H1 (cell line): ENCODE results near the gene PLAA. TPM values are rescaled to one million over a fixed set of nuclear protein-coding genes. Genes with fewer than 3 reads are reported as not detected.

Experiments
- CTCF ChIA-PET: fragments of 300-600 bp; sonication (Branson Sonifier 250); formaldehyde crosslinking; loops from one replicate; lab custom pipeline; 2021; ENCODE audit not compliant: partially characterized antibody; lab: Charles Lee
- POLR2A ChIA-PET: fragments of 300-600 bp; sonication (Branson Sonifier 250); formaldehyde crosslinking; loops from one replicate; lab custom pipeline; 2021; ENCODE audit warnings: inconsistent platforms; ENCODE audit not compliant: partially characterized antibody; lab: Charles Lee
- DNase-seq, 2 experiments: peaks; one replicate each; pipeline versions ENCODE4 v3.0.0 to v3.0.0-alpha.2; 2010 to 2022; ENCODE audit warnings: low spot score in 2 of 2, low read depth in 1 of 2, mixed read lengths in 1 of 2
- FAIRE-seq: peaks from 2 replicates; lab custom pipeline; 2011; peaks lifted over from hg19 to GRCh38; lab: Jason Lieb, UNC
- H2AFZ ChIP-seq: 2 replicates; pipeline ENCODE4 v1.8.1; 2012; ENCODE audit warnings: low read length, inconsistent platforms
- H2AK5ac ChIP-seq: 2 replicates; pipeline ENCODE4 v1.6.1; 2013; ENCODE audit warnings: low read depth, low read length
- H2BK120ac ChIP-seq: replicated peaks from 2 replicates; pipeline ENCODE3; 2013; ENCODE audit warnings: low read depth, low read length, inconsistent platforms
- H2BK12ac ChIP-seq: 2 replicates; pipeline ENCODE4 v1.6.1; 2013; ENCODE audit warnings: low read depth, low read length
- H2BK15ac ChIP-seq: 2 replicates; pipeline ENCODE4 v1.6.1; 2013; ENCODE audit warnings: low read length
- H2BK20ac ChIP-seq: 2 replicates; pipeline ENCODE4 v1.6.1; 2013; ENCODE audit warnings: low read length
- H2BK5ac ChIP-seq: 2 replicates; pipeline ENCODE4 v1.6.1; 2013; ENCODE audit warnings: low read depth, low read length
- H3K14ac ChIP-seq: 2 replicates; pipeline ENCODE4 v1.6.1; 2013; ENCODE audit warnings: inconsistent platforms; ENCODE audit not compliant: insufficient read length
- H3K18ac ChIP-seq: 2 replicates; pipeline ENCODE4 v1.6.1; 2013; ENCODE audit warnings: low read length; ENCODE audit errors: extremely low read depth
- H3K23ac ChIP-seq: 2 replicates; pipeline ENCODE4 v1.6.1; 2013; ENCODE audit warnings: inconsistent platforms; ENCODE audit not compliant: insufficient read length
- H3K23me2 ChIP-seq: 2 replicates; pipeline ENCODE4 v1.6.1; 2013; ENCODE audit warnings: low read depth, low read length
- H3K27ac ChIP-seq: 2 replicates; pipeline ENCODE4 v1.6.1; 2011; ENCODE audit warnings: low read depth, low read length, inconsistent platforms
- H3K27me3 ChIP-seq, 4 experiments: replicated peaks in 1 of 4; 1 replicate in 1 of 4; 2 replicates in 3 of 4; pipeline versions ENCODE4 v1.6.1 to v1.8.1; 2011 to 2013; ENCODE audit warnings: low read length in 3 of 4, mild to moderate bottlenecking in 3 of 4, inconsistent platforms in 2 of 4, mixed read lengths in 2 of 4, moderate library complexity in 1 of 4; ENCODE audit not compliant: control insufficient read depth in 3 of 4, insufficient read depth in 3 of 4; ENCODE audit errors: extremely low read depth in 1 of 4
- H3K36me3 ChIP-seq, 4 experiments: 2 replicates each; pipeline versions ENCODE4 v1.6.1 to v1.8.1; 2011 to 2013; ENCODE audit warnings: mild to moderate bottlenecking in 4 of 4, low read length in 3 of 4, moderate library complexity in 2 of 4, control low read depth in 1 of 4, inconsistent platforms in 1 of 4; ENCODE audit not compliant: insufficient read depth in 4 of 4, control insufficient read depth in 2 of 4
- H3K4ac ChIP-seq: replicated peaks from 2 replicates; pipeline ENCODE3; 2013; ENCODE audit warnings: low read length, low read depth, mixed read lengths, inconsistent platforms; ENCODE audit not compliant: insufficient read length
- H3K4me1 ChIP-seq, 4 experiments: replicated peaks in 1 of 4; 1 replicate in 1 of 4; 2 replicates in 3 of 4; pipeline versions ENCODE4 v1.6.1 to v1.8.1; 2011 to 2013; ENCODE audit warnings: low read length in 3 of 4, inconsistent platforms in 2 of 4, mixed read lengths in 1 of 4; ENCODE audit not compliant: insufficient read depth in 4 of 4, control insufficient read depth in 3 of 4
- H3K4me2 ChIP-seq, 2 experiments: 2 replicates each; pipeline versions ENCODE4 v1.6.1 to v1.8.1; 2011 to 2013; ENCODE audit warnings: low read depth in 2 of 2, low read length in 2 of 2, control low read depth in 1 of 2, inconsistent platforms in 1 of 2, mild to moderate bottlenecking in 1 of 2; ENCODE audit not compliant: insufficient read depth in 1 of 2
- H3K4me3 ChIP-seq, 4 experiments: fragments of 200-600, 300-600 bp in 1 of 4; sonication (generic), shearing (Covaris generic), sonication (Bioruptor Twin) in 1 of 4; 2 replicates each; pipeline versions ENCODE4 v1.5.1 to v1.8.1; 2011 to 2016; ENCODE audit warnings: low read length in 4 of 4, low read depth in 3 of 4, control low read depth in 2 of 4, inconsistent platforms in 2 of 4, mild to moderate bottlenecking in 2 of 4, mixed read lengths in 1 of 4, moderate library complexity in 1 of 4; ENCODE audit not compliant: insufficient read depth in 2 of 4; ENCODE audit errors: extremely low read depth in 1 of 4
- H3K56ac ChIP-seq: replicated peaks from 2 replicates; pipeline ENCODE3; 2013; ENCODE audit warnings: low read depth, mild to moderate bottlenecking, mixed read lengths, low read length, inconsistent platforms; ENCODE audit not compliant: insufficient read length
- H3K79me1 ChIP-seq: 2 replicates; pipeline ENCODE4 v1.6.1; 2013; ENCODE audit warnings: low read depth, low read length, control low read depth
- H3K79me2 ChIP-seq, 2 experiments: 2 replicates each; pipeline versions ENCODE4 v1.6.1 to v1.8.1; 2012 to 2013; ENCODE audit warnings: low read length in 2 of 2, mild to moderate bottlenecking in 2 of 2, inconsistent platforms in 1 of 2; ENCODE audit not compliant: insufficient read depth in 2 of 2, control insufficient read depth in 1 of 2
- H3K9ac ChIP-seq, 4 experiments: replicated peaks in 1 of 4; 1 replicate in 1 of 4; 2 replicates in 3 of 4; pipeline versions ENCODE4 v1.6.1 to v1.8.1; 2011 to 2013; ENCODE audit warnings: low read depth in 3 of 4, low read length in 3 of 4, control low read depth in 2 of 4, mild to moderate bottlenecking in 2 of 4, moderate library complexity in 2 of 4, inconsistent platforms in 1 of 4; ENCODE audit errors: extremely low read depth in 1 of 4
- H3K9me3 ChIP-seq, 2 experiments: 2 replicates each; pipeline versions ENCODE4 v1.6.1 to v1.8.1; 2012 to 2013; ENCODE audit warnings: mild to moderate bottlenecking in 2 of 2, moderate library complexity in 2 of 2, control low read depth in 1 of 2, inconsistent platforms in 1 of 2, low read depth in 1 of 2, low read length in 1 of 2, mixed read lengths in 1 of 2; ENCODE audit not compliant: insufficient read depth in 2 of 2
- H4K20me1 ChIP-seq, 2 experiments: replicated peaks in 1 of 2; 2 replicates each; pipeline versions ENCODE3 to v1.8.1; 2011 to 2013; ENCODE audit warnings: inconsistent platforms in 2 of 2, low read length in 2 of 2, mild to moderate bottlenecking in 1 of 2; ENCODE audit not compliant: insufficient read depth in 2 of 2, control insufficient read depth in 1 of 2
- H4K5ac ChIP-seq: 2 replicates; pipeline ENCODE4 v1.6.1; 2013; ENCODE audit warnings: low read length, low read depth, mixed read lengths, inconsistent platforms; ENCODE audit not compliant: insufficient read length
- H4K8ac ChIP-seq: 2 replicates; pipeline ENCODE4 v1.8.0; 2013; ENCODE audit warnings: mild to moderate bottlenecking, moderate library complexity, low read length, inconsistent platforms; ENCODE audit not compliant: insufficient read depth; ENCODE audit errors: extremely low read depth
- H4K91ac ChIP-seq: replicated peaks from 2 replicates; pipeline ENCODE3; 2013; ENCODE audit warnings: low read length, mixed read lengths, inconsistent platforms; ENCODE audit not compliant: insufficient read length
- GABPA ChIP-seq: IDR thresholded peaks from 2 replicates; pipeline ENCODE4 v1.6.1; 2011; ENCODE audit warnings: mild to moderate bottlenecking, low read length, moderate library complexity, borderline replicate concordance; ENCODE audit not compliant: insufficient read depth
- JUND ChIP-seq: IDR thresholded peaks from 2 replicates; pipeline ENCODE4 v1.6.1; 2011; ENCODE audit warnings: mild to moderate bottlenecking, improper control_type of control experiment, low read length
- KDM4A ChIP-seq: IDR thresholded peaks from one replicate; pipeline ENCODE4 v1.7.1; 2012; ENCODE audit warnings: low read depth, mild to moderate bottlenecking, moderate library complexity, low read length, inconsistent platforms; ENCODE audit not compliant: severe bottlenecking
- POU5F1 ChIP-seq: IDR thresholded peaks from 2 replicates; pipeline ENCODE4 v1.6.1; 2011; ENCODE audit warnings: low read depth, mild to moderate bottlenecking, low read length, moderate library complexity
- RAD21 ChIP-seq, 2 experiments: IDR thresholded peaks in 1 of 2; conservative IDR thresholded peaks in 1 of 2; 2 replicates each; pipeline ENCODE4 v1.6.1; 2011; ENCODE audit warnings: low read depth in 2 of 2, low read length in 2 of 2, improper control_type of control experiment in 1 of 2, inconsistent platforms in 1 of 2, mild to moderate bottlenecking in 1 of 2, moderate library complexity in 1 of 2
- SAP30 ChIP-seq: fragments of 300-600 bp; sonication (generic); IDR thresholded peaks from 2 replicates; pipeline ENCODE4 v1.7.1; 2012; ENCODE audit warnings: low read length, moderate library complexity, mild to moderate bottlenecking, inconsistent platforms; ENCODE audit not compliant: insufficient read depth, insufficient replicate concordance
- SIN3A ChIP-seq, 2 experiments: IDR thresholded peaks in 1 of 2; conservative IDR thresholded peaks in 1 of 2; 2 replicates each; pipeline ENCODE4 v1.6.1; 2011 to 2012; ENCODE audit warnings: low read length in 2 of 2, improper control_type of control experiment in 1 of 2, low read depth in 1 of 2, mild to moderate bottlenecking in 1 of 2
- SP1 ChIP-seq: IDR thresholded peaks from 2 replicates; pipeline ENCODE4 v1.6.1; 2011; ENCODE audit warnings: low read depth, low read length
- TEAD4 ChIP-seq: IDR thresholded peaks from 2 replicates; pipeline ENCODE4 v1.6.1; 2012; ENCODE audit warnings: low read depth, low read length, inconsistent platforms, mixed read lengths
- WGBS, 2 experiments: shearing (Covaris generic) in 1 of 2; methylation state at CpG; one replicate each; pipeline versions ENCODE4 v1.1.6 to v1.1.7; 2013 to 2015; ENCODE audit warnings: low lambda C conversion rate in 2 of 2, mixed read lengths in 2 of 2, inconsistent platforms in 1 of 2, low coverage in 1 of 2, missing lambda C conversion rate in 1 of 2; ENCODE audit not compliant: insufficient replicate concordance in 2 of 2, insufficient coverage in 1 of 2, insufficient read length in 1 of 2; ENCODE audit errors: extremely low coverage in 1 of 2, missing lambda C conversion rate in 1 of 2; 5-methylcytosine and 5-hydroxymethylcytosine counted together
- polyA plus RNA-seq, 7 experiments: library from polyadenylated mRNA; depleted of rRNA in 3 of 7; stranded (reverse) in 5 of 7; unstranded in 2 of 7; fragments of >200 nt in 5 of 7; fragments of 200-250 nt in 2 of 7; gene quantifications; 1 replicate in 5 of 7; 2 replicates in 1 of 7; 4 replicates in 1 of 7; pipeline versions ENCODE4 v1.2.1 to v1.2.3, GENCODE V29; 2011 to 2013; ENCODE audit warnings: missing spikeins in 2 of 7, mixed read lengths in 2 of 7
- total RNA-seq: library from RNA; stranded (reverse); fragmentation: NEBNext Ultra II Directional; extraction: Animal tissue kit (Norgen Biotek cat#: 25700); gene quantifications from 2 replicates; pipeline ENCODE4 v1.2.1, GENCODE V29; 2021

The PLAA gene
- total and polyA plus RNA-seq, 2 of the 8 experiments (the other 6 are each of a cell fraction or from before 2014, with no cell fraction given) = 19.2 to 64.2 TPM

DNA sequence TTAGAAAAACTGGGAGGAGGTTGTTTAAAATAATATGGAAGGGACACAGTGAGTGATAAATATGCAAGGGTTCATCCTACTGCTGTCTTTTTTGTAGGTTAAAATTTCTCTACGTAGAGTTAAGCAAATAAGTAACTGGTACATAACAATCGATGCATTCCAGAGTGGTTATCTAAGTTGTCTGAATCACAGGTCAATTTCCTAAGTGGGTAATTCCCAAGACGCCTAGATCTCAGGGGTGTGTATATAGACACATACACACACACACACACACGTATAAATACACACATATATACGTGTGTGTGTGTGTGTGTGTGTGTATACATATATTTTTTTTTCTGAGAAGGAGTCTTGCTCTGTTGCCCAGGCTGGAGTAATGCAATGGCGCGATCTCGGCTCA is 76.8 kb downstream of the PLAA start:
- Histone ChIP-seq H3K79me2 (no peaks in the 10 kb centered on the region), H4K91ac (no peak overlapping the region), H3K36me3 (peaks cover 0 to 15% (median 1%) of the 10 kb centered on the region in 4 experiments; a peak in 3 of 8 replicates), H2BK20ac (no peak overlapping the region), H3K27me3 (no peaks in the 10 kb centered on the region), H3K27ac (no peak overlapping the region), H2AFZ (no peak overlapping the region), H3K79me1 (no peaks in the 10 kb centered on the region), H3K9ac (no peak overlapping the region), H3K4me3 (no peak overlapping the region), H3K23me2 (no peaks in the 10 kb centered on the region), H3K14ac (no peak overlapping the region), H2BK120ac (no peak overlapping the region), H2BK5ac (no peak overlapping the region), H2AK5ac (no peak overlapping the region), H2BK12ac (no peak overlapping the region), H3K18ac (no peak overlapping the region), H3K23ac (no peak overlapping the region), H4K5ac (no peak overlapping the region), H3K4ac (no peak overlapping the region), H4K20me1 (peaks cover 0 to 2% of the 10 kb centered on the region in 2 experiments), H3K4me1 (no peaks in the 10 kb centered on the region), H2BK15ac (no peak overlapping the region), H4K8ac (no peak overlapping the region), H3K9me3 (no peaks in the 10 kb centered on the region), H3K56ac (no peak overlapping the region), H3K4me2 (no peak overlapping the region)
- CTCF ChIA-PET = interaction anchor here (1.0 to 1.8 kb wide), 3 partner anchors 12 to 112 kb away, joined by 3 to 7 read pairs (median 4); no protein-coding TSS in a partner anchor
- POLR2A ChIA-PET = interaction anchor here (0.6 to 1.0 kb wide), 2 partner anchors 9 to 28 kb away, joined by 3 to 5 read pairs; no protein-coding TSS in a partner anchor
- no peak for DNase-seq
- FAIRE-seq = no peak
- WGBS, 2 experiments = 89% methylated on average over 8 of the region's 8 CpGs; no CpG with 5 or more reads in 1 of the 2 experiments
- TF ChIP-seq GABPA (no peak), SIN3A (conservative IDR thresholded peaks at IDR 0.05 in 1 of 2, IDR thresholded peaks at IDR 0.05 in 1 of 2; ENCODE audit: low read depth in 1 of 2, low read length in 2 of 2) (no peak), RAD21 (IDR thresholded peaks at IDR 0.05 in 1 of 2, conservative IDR thresholded peaks at IDR 0.05 in 1 of 2; ENCODE audit: low read depth in 2 of 2, low read length in 2 of 2) (no peak), KDM4A (no peak), SP1 (no peak), JUND (no peak), POU5F1 (no peak), SAP30 (no peak), TEAD4 (no peak)
